Activated CD4-positive, CD25-positive, alpha-beta regulatory T cell treated with anti-CD3 and anti-CD28 coated beads, Interleukin-2, amount 50 U/mL, for 72 hours (primary cell): Measurements from ENCODE around the gene BDH2.

Source experiments
- DNase-seq: peaks from one replicate; pipeline ENCODE4 v3.0.0; 2021

Gene BDH2

DNA sequence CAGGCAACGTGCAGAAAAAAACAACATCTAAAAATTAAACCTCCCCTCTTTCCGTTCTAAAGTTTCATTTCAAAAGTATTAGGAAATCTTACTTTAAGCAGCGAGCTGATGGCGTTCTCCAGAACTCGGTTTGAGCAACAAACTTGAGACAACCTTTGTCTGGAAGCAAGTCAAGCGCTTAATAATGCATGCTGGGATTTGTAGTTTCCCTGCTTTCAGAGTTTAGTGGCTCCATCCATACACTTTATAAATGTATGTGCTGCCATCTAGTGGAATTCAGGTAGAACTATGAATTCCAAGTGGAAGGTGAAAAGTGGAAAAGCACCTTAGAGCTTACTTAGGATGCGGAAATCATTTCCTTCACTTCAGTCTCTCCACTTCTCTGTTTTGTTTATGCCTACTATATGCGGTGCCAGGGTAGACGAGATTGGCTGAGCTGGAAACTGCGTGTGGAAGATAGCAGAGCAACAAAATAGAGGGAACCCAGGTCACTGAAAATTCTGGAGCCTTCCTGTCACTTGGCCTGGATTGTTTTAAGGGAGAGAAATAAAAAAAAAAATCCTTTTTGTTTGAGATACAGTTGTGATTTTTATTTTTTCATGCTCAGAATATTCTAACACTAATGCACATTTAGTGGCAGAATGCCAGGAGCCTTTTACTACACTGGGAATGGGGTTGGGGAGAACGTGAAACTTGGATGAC is at the start of gene BDH2:
Gene BDH2, minus strand, starts transcription at position 144 of the 702 bp plus-strand sequence. CDS start 3,580 bp downstream, outside the sequence.
- no peak for DNase-seq

DNA sequence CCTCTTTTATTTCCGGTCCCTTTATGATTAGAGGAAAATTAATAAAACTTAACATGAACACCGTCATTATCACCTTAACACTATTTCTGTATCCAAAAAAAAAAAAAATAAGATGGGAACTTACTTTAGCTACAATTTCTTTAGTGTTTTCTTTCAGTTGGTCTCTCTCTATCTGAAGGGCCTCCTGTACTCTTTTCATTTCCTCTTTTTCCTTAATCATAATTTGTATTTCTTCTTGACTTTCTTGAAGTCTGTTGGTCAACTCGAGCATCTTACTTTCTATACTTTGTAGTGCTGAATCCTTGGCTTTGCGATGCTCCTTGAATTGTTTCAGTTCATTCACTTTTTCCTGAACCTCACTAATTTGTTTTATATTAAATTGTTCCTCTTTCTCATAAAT is 45.3 kb upstream of the BDH2 start:
- no peak for DNase-seq

DNA sequence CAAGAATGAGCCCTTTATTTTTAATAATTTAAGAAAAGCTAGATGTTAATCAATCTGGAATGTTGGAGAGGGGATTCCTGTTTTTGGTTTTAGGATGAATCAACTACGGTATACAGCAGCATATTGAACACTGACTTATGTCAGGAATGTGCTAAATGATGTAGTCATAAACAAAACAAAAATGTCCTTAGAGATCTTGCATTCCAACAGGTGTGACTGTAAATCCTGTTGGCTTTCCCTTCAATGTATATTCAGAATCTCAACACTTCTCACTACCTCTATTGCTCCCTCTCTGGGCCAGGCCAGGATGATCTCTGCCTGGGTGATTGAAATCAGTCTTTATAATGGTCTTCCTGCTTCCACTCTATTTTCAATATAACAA is 37.8 kb upstream of the BDH2 start:
- DNase-seq: no peak

DNA sequence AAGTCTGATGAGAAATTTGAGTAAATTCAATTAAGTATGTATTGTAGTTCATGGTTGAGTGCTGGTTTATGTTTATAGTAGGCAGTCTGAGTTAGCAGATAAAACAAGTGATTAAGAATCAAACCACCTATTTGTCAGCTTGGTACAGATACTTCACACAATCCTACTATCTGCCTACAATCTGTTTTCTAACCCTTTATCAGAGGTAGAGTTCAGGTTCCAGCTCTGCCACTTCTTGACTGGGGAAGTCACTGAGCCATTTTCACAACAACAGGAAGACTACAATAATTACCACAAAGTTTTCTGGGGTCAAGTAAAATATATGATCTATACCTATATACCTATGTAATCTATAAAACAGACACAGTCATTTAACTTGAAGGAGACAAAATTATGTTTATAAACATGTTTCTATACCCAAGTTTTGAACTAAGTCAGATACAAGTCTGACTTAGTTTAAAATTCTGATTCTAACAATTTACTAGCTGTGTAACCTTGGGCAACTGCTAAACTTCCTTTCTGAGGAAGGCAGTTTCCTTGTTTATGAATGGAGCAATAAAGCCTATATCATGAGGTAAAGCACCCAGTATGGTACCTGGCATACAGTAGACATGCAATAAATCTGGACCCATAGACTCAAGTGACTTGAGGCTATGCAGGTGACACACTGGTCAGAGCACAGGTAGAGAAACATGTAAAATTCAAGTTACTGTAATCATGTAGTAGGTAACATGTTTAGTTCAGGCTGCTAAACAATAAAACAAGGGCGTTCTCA is 37.2 kb upstream of the BDH2 start:
- no peak for DNase-seq

DNA sequence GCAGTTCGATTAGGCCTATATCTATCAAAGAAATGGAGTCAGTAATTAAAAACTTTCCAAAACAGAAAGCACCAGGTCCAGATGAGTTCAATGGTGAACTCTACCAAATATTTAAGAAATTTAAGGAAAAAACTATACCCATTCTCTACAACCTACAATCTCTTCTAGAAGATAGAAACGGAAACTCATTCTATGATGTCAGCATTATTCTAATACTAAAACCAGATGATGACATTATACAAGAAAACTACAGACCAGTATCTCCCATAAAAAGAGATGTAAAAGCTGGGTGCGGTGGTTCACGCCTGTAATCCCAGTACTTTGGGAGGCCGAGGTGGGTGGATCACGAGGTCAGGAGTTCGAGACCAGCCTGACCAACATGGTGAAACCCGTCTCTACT is 29.5 kb upstream of the BDH2 start:
- no peak for DNase-seq

DNA sequence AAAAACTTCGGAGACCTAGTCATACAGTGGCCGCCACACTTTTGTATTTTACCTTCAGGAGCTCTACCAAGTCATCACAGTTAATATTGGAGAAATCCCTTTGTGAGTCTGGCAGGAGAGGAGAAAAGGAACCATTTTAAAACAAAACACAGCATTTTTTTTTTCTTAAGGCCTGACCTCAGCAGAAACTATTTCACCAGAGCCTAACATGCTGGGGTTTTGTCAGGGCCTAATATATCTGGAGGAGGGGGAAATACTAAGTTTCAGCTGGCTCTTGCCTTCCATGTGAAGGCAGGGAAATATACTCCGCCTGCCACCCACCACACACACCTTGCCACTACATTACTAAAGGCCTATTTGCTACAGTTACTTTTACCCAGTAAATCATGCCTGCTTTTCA is 26.5 kb upstream of the BDH2 start:
- no peak for DNase-seq

DNA sequence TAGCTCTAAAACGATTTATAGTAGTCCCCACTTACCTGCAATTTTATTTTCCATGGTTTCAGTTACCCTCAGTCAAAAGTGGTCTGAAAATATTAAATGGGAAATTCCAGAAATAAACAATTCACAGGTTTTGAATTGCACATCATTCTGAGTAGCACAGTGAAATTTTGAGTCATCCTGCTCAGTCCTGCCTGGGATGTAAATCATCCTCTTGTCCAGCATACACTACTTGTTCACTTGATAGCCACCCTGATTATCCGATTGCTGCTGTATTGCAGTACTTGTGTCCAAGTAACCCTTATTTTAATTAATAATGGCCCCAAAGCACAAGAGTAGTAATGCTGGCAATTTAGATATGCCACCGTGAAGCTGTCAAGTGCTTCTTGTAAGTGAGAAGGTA is 23.5 kb upstream of the BDH2 start:
- no peak for DNase-seq

DNA sequence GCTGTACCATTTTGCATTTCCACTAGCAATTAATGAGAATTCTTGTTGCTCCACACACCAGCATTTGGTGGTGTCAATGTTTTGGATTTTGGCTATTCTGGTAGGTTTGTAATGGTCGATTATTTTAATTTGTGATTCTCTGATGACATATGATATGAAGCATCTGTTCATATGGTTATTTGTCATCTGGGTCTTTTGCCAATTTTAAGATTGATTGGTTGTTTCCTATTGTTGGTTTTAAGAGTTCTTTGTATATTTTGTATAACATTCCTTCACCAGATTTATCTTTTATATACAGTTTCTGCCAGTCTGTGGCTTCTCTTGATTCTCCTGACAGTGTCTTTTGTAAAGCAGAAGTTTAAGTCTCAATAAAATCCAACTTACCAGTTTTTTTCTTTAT is 18.5 kb upstream of the BDH2 start:
- DNase-seq: no peak

DNA sequence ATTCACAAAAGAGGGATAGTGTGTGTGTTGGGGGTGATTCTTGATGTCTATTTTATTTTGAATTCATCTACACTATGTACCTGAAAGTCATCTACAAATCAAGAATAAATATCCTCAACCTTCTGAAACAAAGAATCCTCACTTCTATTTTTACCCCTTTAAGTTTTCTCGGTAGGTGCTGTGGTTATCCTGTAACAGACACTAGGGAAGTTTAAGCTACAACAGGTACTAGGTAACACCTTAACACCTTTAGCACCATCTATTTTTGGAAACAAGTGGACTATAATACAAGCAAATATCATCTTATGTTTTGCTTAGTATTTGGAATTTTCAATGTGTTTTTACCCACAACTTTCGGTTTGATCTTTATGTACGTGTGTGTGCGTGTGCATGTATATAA is 12.0 kb upstream of the BDH2 start:
- DNase-seq: no peak

DNA sequence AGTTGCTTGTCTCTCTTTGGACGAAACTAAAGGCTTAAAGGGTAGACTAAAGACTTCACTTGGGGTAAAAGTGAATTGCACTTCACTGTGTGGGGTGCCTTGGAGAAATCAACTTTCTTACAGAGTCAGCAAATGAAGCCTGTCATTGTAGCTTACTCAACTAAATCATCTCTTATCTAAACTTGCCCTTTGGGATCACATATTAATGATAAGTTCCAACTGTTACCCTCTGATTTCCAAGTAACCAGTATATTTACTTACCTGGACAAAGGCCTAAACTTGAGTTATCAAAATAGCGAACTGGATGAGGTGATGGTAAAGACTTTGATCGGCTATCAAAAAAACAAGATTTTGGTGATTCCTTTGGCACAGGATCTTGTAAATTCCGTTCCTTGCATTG is 8.9 kb upstream of the BDH2 start:
- DNase-seq: no peak

DNA sequence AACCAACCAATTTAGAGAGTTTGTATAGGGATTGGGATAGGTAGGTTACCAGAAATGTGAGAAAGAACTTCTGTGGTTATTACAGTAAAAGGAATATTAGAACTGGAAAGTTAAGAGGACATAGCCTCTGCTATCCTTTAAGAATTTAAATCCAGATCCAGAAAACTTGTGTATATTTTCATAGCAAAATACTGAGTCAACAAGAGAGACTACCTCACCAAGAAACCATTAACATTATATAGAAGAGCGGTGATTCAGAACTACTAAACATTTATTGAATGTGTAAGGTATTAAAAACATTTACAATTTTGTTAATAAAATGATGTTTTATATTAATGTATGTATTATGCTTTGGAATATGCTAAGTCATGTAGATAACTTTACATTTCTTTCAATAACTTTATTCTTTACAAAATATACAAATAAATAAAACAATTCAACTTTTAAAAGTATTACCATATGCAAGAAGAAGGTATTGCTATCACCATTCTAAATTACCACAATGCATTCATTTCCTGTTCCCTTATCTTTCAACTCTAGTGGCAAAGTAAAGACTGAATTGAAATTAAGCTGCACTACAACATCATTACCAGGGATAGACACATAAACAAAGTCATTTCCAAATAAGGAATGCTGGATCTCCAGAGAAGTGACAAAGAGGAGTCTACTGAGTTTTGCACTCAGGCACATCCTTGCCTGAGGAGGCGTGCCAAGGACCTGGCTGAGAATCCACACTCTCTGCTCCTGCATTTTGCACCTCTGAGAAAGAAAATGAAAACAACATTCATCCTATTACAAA is 6.1 kb upstream of the BDH2 start:
- DNase-seq: no peak

DNA sequence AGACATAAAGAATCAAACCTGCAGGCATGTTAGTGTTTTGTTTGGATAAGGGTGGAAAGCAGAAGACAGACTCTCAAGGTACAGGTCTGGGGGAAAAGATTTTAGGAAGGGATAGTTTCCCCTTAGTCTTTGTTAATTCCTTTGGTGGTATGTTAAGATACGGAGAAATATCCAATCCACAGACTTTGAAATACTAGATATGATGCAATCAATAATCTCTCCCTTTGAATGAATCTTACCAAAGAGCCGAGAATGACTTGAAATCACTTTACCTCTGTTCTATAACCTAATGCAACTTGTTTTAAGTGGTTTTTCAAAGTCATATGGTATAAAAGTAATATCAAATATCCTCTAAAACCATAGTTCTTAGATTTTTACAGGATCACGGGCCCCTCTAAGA is 5.3 kb upstream of the BDH2 start:
- DNase-seq: no peak

DNA sequence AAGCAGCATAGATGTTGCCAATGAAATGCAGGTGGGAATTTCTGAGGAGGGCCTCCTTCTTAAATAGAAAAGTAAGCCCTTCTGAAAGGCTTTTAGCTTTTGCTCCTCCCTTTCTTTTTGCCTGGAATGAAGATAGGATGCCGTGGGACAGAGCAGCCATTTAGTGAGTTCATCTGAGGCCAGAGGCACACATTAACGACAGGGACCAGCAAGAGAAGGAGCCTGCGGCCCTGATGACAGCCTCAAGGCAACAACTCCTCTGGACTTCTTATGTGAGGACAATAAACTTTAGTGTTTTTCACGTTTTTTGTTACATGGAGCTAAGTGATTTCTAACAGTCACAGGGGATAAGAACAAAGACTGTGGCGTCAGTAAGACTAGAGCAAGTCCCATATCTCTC is 1.1 kb upstream of the BDH2 start:
- DNase-seq: no peak

DNA sequence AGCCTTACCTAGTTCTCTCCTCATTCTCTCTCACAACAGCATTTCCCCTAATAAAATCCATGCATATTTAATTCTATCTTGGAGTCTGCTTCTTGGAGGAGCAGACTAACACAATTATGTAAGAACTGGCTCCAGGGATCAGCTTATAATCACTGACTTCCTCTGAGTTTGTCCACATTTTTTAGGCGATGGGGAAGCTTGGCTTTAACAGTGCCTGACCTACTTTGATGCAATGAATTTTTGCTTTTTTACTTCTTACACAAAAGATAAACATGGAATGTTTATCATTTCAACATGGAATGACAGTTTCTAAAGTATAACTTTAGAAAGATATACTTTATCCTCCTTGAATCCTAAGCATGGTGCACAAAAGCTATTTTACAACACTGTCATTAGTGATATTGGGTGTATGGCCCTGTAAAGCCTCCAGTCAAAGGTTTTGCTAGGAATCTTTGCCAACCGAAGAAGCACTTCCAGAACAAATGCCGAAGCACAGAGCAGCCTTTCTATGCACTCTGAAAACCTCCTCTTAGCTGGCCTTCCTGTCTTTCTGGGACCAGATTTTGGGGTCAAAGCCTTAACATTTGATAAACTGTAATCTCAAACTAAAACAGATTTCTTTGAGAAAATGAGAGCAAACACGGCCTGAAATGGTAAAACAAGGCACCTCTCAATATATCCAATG is 736 bp downstream of the BDH2 start:
- DNase-seq: no peak

DNA sequence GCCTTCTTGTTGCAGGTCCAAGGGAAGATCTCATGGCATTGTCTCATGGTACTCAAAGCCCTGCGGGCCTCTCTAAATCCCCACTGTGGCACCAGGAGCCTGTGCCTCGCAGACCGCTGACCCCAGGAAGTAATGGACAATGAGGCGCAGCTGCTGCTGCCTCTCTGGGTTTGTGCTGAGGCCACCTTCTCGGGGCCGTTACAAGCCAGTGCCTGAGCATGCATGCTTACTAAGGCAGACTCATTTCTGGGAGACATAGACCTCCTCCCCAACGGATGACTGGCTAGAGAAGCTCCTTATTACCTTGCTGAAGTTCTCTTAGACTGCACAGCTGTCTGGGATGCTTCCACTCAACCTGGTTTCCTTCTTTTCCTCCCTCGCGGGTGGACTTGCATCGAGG is 1.3 kb downstream of the BDH2 start:
- DNase-seq: no peak

DNA sequence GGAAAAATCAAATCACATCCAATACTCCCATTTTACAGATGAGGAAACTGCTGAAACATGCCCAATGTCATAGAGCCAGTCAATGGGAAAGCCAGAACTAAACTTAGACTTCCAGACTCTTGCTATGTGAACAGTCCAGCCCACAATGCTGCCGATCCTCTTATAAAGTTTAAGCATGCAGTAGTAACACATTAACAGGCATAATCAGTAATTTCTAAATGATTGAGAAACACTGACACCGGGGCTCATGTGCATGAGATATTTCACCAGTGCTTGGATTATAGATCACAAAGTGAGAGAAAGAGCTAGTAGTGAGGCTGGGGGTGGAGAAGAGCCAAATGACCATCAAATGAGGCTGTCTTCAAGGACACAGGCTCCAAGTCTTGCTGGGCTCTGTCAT is 2.5 kb downstream of the BDH2 start:
- DNase-seq: no peak

DNA sequence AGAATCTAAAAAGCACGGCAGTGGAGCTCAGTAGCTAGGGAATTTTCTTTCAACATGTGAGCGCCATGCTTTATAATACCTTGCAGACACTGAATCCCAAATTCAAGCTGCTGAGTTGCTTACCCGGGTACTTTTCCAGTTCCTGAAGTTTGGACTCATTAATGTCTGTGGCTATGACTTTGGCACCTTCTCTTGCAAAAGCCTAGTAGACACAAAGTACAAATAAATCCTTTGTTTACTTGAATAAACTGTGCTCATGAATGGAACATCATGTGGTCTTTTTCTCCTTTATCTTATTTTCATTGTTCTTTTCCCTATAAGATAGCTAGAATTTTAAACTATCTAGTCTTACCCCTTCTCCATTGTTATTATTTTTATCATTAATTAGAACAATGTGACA is 4.6 kb downstream of the BDH2 start:
- no peak for DNase-seq

DNA sequence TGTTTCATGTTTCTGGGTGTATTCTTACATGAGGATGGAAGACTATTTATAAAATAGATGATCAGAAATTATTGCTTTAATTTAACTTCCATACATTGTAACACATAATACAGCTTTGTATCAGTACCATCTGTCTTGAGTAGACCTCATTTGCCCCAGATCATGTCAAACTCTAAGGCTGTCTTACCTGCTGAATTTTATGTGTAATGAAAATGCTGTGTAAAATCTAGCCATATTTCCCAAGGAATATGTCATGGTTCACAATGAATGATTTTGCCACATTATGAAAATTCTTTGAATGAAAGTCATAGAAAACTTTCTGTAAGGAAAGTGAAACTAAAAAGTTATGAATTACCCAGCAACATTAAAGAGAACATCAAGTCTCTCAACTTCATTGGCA is 7.4 kb downstream of the BDH2 start:
- DNase-seq: no peak

DNA sequence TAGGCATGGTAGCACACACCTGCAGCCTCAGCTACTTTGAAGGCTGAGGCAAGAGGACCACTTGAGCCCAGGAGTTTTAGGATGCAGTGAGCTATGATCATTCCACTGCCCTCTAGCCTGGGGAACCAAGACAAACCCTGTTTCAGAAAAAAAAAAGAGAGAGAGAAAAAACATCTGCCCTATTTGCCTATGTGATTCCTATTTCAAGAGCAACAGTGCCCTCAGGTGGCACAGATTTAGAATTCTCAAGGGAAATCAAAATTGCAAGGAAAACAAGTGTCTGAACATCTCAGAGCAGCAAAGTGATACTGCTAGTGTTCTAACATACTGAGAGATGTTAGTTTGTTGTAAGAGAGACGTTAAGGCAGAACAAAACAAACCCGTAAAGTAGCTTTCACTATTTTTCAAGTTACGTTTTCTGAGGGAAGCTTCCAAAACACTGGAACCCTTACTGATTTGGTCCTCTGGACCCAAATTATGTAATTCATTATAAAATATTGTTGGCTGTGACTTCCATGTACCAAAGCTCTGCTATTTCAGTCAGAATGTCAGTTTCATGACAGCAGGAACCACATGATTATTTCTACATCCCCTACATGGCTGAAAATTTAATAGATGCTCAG is 7.9 kb downstream of the BDH2 start:
- DNase-seq: no peak

DNA sequence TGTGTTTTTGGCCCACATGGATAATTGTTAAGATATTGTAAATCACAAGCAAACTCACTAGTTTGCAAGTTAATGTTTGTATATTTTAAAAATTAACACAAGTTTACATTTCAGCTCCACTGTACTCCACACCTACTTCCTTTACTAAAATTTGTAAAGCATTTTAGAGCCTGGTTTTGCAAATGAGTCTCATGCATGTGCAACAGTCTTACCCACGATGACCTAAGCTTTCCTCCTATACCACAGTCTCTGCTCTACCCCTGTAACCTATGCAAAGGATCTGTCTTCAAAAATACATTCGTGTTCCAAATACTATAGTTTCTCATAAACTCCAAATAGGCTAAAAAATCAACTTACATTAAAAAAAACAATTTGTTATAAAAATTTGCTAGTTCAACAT is 10.2 kb downstream of the BDH2 start:
- no peak for DNase-seq

DNA sequence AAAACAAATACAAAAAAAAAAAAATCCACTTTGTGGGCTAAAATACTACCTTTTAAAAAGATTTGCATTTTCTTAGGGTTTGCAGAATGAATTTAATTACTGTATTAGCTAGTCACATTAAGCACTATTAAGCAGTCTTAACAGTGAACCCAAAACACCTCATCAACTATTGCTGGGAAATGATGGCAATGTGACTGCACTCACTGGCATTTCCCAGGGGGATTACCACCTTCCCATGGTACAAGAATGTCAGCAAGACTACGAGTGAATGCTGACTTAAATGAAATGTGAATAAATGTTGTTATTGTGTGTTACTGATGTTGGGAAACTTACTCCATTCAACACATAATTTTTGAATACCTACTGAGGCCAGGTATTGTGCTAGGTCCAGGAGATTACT is 13.1 kb downstream of the BDH2 start:
- DNase-seq: no peak

DNA sequence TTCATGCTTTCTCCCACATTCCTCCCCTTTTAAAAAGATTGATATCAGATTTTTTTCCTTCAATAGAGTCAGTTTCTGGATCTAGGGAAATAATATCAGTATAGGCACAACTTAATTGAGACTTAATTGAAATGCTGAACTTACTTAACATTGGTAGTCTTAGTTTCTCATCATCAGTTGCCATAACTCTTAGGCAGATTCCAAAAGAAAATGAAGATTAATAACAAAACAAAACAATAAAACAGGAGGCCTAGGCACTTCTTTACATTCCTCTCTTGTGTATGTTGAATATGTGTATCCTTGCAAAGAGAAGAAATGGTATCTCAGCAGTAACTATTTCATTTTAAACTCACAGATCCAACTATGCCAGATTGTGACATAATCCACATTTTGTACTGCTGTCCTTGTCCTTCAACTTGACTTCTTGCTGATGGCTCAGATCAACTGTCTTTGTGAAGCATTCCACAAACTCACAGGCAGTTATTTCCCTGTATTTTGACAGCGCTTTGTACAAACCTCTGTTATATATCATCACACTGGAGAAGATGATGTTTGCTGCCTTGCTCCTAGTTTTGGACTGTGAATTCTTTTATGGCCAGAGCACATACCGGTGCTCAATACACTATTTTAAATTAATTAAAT is 14.0 kb downstream of the BDH2 start:
- no peak for DNase-seq
